Transverse colon (tissue), 3 donors: ENCODE results near the gene CYB5D1.

Source experiments
- EP300 ChIP-seq: sonication (generic); formaldehyde crosslinking; IDR thresholded peaks from one replicate; pipeline ENCODE4 v1.6.1; 2017; ENCODE audit warnings: antibody characterized with exemption, low read depth
- POLR2A ChIP-seq: fragments of 450-650 bp; IDR thresholded peaks from one replicate; pipeline ENCODE4 v1.6.1; 2016; ENCODE audit warnings: antibody characterized with exemption, mild to moderate bottlenecking, moderate library complexity
- TF ChIP-seq, protein P1 (sequence below), 5 experiments: fragments of 200-600 bp in 3 of 5; fragments of 450-650 bp in 2 of 5; sonication (generic) in 3 of 5; IDR thresholded peaks; 1 replicate in 2 of 5; 2 replicates in 3 of 5; pipeline ENCODE4 v1.5.1; 2016 to 2017; ENCODE audit warnings: antibody characterized with exemption in 5 of 5, inconsistent platforms in 3 of 5, mild to moderate bottlenecking in 2 of 5, moderate library complexity in 1 of 5

DNA sequence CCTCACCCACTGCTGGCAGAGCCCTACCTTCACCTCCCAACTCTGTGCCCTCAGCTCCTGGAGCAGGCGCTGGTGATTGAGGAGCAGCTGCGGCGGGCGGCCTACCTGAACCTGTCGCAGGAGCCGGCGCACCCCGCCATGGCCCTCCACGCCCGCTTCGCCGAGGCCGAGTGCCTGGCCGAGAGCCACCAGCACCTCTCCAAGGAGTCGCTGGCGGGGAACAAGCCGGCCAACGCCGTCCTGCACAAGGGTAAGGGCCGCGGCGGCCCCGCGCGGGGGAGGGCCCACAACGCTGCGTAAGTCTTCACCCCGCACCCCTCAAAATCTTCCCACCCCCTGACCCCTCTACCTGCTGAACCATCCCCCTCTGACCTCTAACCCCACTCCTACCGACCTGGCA, 51.3 kb downstream of the CYB5D1 start:
- TF ChIP-seq, protein P1, sequence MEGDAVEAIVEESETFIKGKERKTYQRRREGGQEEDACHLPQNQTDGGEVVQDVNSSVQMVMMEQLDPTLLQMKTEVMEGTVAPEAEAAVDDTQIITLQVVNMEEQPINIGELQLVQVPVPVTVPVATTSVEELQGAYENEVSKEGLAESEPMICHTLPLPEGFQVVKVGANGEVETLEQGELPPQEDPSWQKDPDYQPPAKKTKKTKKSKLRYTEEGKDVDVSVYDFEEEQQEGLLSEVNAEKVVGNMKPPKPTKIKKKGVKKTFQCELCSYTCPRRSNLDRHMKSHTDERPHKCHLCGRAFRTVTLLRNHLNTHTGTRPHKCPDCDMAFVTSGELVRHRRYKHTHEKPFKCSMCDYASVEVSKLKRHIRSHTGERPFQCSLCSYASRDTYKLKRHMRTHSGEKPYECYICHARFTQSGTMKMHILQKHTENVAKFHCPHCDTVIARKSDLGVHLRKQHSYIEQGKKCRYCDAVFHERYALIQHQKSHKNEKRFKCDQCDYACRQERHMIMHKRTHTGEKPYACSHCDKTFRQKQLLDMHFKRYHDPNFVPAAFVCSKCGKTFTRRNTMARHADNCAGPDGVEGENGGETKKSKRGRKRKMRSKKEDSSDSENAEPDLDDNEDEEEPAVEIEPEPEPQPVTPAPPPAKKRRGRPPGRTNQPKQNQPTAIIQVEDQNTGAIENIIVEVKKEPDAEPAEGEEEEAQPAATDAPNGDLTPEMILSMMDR (IDR thresholded peaks at IDR 0.05): no peak
- TF ChIP-seq POLR2A (no peak), EP300 (no peak)
